ENCODE measurements around the gene DHRS2. TPM values are rescaled to one million over a fixed set of nuclear protein-coding genes. Genes with fewer than 3 reads are reported as not detected.
"Not testable (repeated sequence)": the region's sequence is repeated elsewhere in the genome, so short reads cannot be mapped to it uniquely, and the experiment has no call there.

DHRS2 gene
- total and polyA plus RNA-seq, 2 of the 4 experiments (the other 2 are of a cell fraction), result 0.12 to 0.18 TPM

DNA sequence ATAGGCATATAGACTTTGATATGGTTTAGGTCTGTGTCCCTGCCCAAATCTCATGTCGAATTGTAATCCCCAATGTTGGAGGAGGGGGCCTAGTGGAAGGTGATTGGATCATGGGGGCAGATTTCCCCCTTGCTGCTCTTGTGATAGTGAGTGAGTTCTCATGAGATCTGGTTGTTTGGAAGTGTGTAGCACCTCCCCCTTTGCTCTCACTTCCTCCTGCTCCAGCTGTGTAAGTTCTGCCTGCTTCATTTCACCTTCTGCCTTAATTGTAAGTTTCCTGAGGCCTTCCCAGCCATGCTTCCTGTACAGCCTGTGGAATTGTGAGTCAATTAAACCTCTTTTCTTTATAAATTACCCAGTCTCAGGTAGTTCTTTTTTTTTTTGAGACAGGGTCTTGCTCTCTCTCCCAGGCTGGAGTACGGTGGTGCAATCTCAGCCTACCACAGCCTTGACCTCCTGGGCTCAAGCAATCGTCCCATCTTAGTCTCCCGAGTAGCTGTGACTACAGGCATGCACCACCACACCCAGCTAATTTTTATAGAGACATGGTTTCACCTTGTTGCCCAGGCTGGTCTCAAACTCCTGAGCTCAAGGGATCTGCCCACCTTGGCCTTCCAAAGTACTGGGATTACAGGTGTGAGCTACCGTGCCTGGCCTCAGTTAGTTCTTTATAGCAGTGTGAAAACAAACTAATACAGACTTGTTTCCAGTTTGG is 1.3 kb upstream of the DHRS2 start:
- H3K36me3 ChIP-seq (ENCODE audit: control insufficient read depth, insufficient read depth, low read length); in situ Hi-C loops (cut with MboI; ENCODE audit: low sequenced_read_pairs); H3K9me3 ChIP-seq (ENCODE audit: control insufficient read depth, insufficient read depth, low read length); H2BK15ac ChIP-seq (ENCODE audit: low read depth, low read length); H2AFZ ChIP-seq (replicated peaks; ENCODE audit: low read length, poor library complexity); H2BK5ac ChIP-seq (ENCODE audit: low read depth, low read length, poor library complexity, severe bottlenecking); H3K9me1 ChIP-seq (ENCODE audit: insufficient read depth, low read length); ATAC-seq (ENCODE audit: low read depth); H4K91ac ChIP-seq (ENCODE audit: insufficient read depth, low read depth, low read length); H2BK20ac ChIP-seq (ENCODE audit: low read depth, low read length); H3K14ac ChIP-seq (replicated peaks; ENCODE audit: low read depth, low read length); H3K4ac ChIP-seq (ENCODE audit: low read depth, low read length); H4K8ac ChIP-seq (ENCODE audit: low read depth in 2 of 2, low read length in 2 of 2); H4K20me1 ChIP-seq (ENCODE audit: insufficient read depth, low read length); H3K27me3 ChIP-seq (ENCODE audit: control insufficient read depth, insufficient read depth, low read length); H3K23ac ChIP-seq (ENCODE audit: low read depth, low read length); dilution Hi-C loops (cut with HindIII; ENCODE audit: low sequenced_read_pairs, unreplicated experiment); H3K4me1 ChIP-seq (ENCODE audit: control insufficient read depth, insufficient read depth, low read length); H2BK120ac ChIP-seq (ENCODE audit: low read depth, low read length); CTCF ChIA-PET; H2AK9ac ChIP-seq (replicated peaks; ENCODE audit: low read depth, low read length, poor library complexity); H3K56ac ChIP-seq (ENCODE audit: extremely low read depth, insufficient read depth, low read length); H3K4me2 ChIP-seq (ENCODE audit: low read depth, low read length); DNase-seq; H3K79me1 ChIP-seq (ENCODE audit: low read depth in 1 of 2, low read length in 2 of 2); POLR2A ChIA-PET (ENCODE audit: unreplicated experiment); H3K9ac ChIP-seq (ENCODE audit: low read depth, low read length); H3K27ac ChIP-seq (ENCODE audit: insufficient read depth, low read length); H3K4me3 ChIP-seq (ENCODE audit: insufficient read depth, low read depth, low read length); H3K18ac ChIP-seq (ENCODE audit: low read depth, low read length); H2AK5ac ChIP-seq (ENCODE audit: low read depth, low read length); H4K5ac ChIP-seq (ENCODE audit: low read depth, low read length); BruUV-seq (replicated peaks): not testable (repeated sequence)
- intact Hi-C loops (cut with micrococcal nuclease), result loop anchor here (5.0 kb wide), 2 partner anchors 158 to 317 kb away; partner anchors contain the start of gene DHRS4
- 30% methylated on average over 2 of the region's 5 CpGs; no CpG with 5 or more reads in 1 of the 2 experiments for WGBS, 2 experiments (ENCODE audit: extremely low coverage in 2 of 2, insufficient read length in 1 of 2)

DNA sequence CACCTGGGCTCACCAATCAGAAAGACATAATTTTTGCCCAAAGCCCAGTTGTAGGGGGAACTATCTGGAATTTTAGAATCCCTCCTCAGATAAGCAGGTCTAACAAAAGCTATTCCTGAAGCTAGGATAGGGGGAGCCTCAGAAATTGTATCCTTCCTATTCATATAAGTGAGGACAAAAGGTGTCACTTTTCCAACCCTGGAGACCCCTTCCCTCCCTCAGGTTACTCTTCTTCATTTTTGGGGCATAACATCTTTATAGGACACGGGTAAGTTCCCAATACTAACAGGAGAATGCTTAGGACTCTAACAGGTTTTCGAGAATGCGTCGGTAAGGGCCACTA is 1.1 kb downstream of the DHRS2 start:
- H3K27me3 ChIP-seq (ENCODE audit: control insufficient read depth, insufficient read depth, low read length), result not testable (repeated sequence)

More for the DNA sequence above, 1.1 kb downstream of the DHRS2 start:
- H4K20me1 ChIP-seq (ENCODE audit: insufficient read depth, low read length); in situ Hi-C loops (cut with MboI; ENCODE audit: low sequenced_read_pairs); H4K5ac ChIP-seq (ENCODE audit: low read depth, low read length); ATAC-seq (ENCODE audit: low read depth); H3K9ac ChIP-seq (ENCODE audit: low read depth, low read length); H2BK15ac ChIP-seq (ENCODE audit: low read depth, low read length); H3K36me3 ChIP-seq (ENCODE audit: control insufficient read depth, insufficient read depth, low read length); H3K4ac ChIP-seq (ENCODE audit: low read depth, low read length); DNase-seq; H2AFZ ChIP-seq (replicated peaks; ENCODE audit: low read length, poor library complexity); BruUV-seq (replicated peaks); H3K4me1 ChIP-seq (ENCODE audit: control insufficient read depth, insufficient read depth, low read length); H3K9me1 ChIP-seq (ENCODE audit: insufficient read depth, low read length); H3K23ac ChIP-seq (ENCODE audit: low read depth, low read length); H2BK120ac ChIP-seq (ENCODE audit: low read depth, low read length); H3K9me3 ChIP-seq (ENCODE audit: control insufficient read depth, insufficient read depth, low read length); H3K56ac ChIP-seq (ENCODE audit: extremely low read depth, insufficient read depth, low read length); H2AK9ac ChIP-seq (replicated peaks; ENCODE audit: low read depth, low read length, poor library complexity); POLR2A ChIA-PET (ENCODE audit: unreplicated experiment); H3K79me1 ChIP-seq (ENCODE audit: low read depth in 1 of 2, low read length in 2 of 2); H2AK5ac ChIP-seq (ENCODE audit: low read depth, low read length); H3K27ac ChIP-seq (ENCODE audit: insufficient read depth, low read length); H4K8ac ChIP-seq (ENCODE audit: low read depth in 2 of 2, low read length in 2 of 2); H3K4me3 ChIP-seq (ENCODE audit: insufficient read depth, low read depth, low read length); H3K4me2 ChIP-seq (ENCODE audit: low read depth, low read length); intact Hi-C loops (cut with micrococcal nuclease); H3K14ac ChIP-seq (replicated peaks; ENCODE audit: low read depth, low read length); H2BK20ac ChIP-seq (ENCODE audit: low read depth, low read length); H2BK5ac ChIP-seq (ENCODE audit: low read depth, low read length, poor library complexity, severe bottlenecking); H3K18ac ChIP-seq (ENCODE audit: low read depth, low read length); dilution Hi-C loops (cut with HindIII; ENCODE audit: low sequenced_read_pairs, unreplicated experiment); H4K91ac ChIP-seq (ENCODE audit: insufficient read depth, low read depth, low read length): not testable (repeated sequence)
- CTCF ChIA-PET, result interaction anchor here (0.9 kb wide), 1 partner anchor 12 kb away, joined by 3 read pairs; no protein-coding TSS in a partner anchor
- WGBS, 2 experiments (ENCODE audit: extremely low coverage in 2 of 2, insufficient read length in 1 of 2), result no CpG with 5 or more reads among the region's 4 CpGs
